NCI-H2107 (cell line): ENCODE results near the gene LENG9.

Experiments
- DNase-seq: peaks from one replicate; lab custom pipeline; 2025; lab: John Stamatoyannopoulos, UW

Gene LENG9

DNA sequence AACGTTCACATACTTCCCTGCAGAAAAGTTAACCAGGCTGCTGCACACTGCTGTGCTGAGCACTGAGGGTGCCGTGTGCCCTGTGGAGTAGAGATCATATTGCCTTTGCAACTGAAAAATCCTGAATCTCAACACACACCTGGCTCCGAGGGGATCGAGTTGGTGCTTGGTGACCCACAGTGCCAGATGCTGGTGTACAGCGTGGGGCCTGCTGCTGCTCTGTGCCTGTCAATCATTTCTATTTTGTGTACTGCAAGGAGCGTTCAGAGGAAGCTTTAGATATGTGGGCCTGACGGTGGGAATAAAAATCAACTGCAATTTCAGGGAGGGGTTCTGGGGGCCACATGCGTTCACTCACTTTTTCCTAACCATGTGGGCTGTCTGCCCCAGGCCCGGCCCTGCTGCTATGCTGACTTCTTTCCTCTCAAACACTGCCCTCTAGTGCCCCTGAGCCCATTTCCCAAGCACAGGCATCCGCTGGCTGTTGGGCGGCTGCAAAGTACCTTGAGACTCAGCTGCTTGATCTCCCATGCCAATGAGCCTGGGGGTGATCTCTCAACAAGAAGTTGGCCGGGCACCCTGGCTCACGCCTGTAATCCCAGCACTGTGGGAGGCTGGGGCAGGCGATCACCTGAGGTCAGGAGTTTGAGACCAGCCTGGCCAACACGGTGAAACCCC lies 24.3 kb downstream of the LENG9 start:
- DNase-seq: no peak

DNA sequence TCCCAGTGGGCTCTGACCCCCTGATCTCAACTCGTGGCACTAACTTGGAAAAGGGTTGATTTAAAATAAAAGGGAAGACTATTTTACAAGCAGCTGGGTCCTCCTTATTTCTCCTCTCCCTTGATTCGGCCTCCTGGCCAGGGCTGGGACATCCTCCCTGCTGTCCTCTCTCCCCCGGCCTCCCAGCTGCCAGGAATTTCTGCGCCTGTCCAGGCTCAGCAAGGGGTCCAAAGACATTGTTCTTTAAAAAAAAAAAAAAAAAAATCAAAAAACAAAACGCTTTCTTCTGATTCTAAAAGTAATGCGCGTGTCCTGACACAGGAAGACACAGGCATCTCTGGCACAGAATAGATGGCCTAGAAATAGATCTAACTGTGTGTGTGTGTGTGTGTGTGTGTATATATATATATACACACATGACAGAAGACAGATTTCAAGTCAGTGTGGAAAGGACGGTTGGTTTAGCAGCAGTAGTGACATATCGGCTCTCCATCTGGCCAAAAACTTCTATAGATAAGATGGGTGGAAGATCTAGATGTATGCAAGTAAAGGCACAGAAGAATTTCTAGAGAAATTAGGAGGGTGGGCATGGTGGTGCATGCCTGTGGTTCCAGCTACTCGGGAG lies 26.8 kb downstream of the LENG9 start:
- no peak for DNase-seq

DNA sequence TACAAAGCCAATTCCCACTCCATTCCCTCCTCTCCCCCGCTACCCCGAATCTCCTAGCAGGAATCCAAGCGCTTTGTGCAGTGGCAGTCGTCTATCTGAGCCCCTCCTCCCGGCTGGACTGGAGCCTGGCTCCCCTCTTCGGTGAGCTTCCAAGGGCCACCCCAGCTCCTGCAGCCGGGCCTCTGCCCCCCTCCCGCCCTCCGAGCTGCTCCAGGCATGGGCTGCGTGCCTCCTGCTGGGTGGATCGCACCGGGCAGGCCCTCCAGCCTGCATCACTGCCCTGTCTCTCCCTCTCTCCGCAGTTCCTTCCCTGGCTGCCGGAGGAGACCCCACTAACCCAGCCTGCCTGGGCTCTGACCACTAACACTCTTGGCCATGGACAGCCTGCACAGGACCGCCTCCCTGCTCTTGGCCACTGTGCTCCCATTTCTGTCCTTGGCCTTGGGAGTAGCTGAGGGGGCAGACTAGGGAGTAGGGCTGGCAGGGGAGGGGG lies 27.5 kb downstream of the LENG9 start:
- no peak for DNase-seq

DNA sequence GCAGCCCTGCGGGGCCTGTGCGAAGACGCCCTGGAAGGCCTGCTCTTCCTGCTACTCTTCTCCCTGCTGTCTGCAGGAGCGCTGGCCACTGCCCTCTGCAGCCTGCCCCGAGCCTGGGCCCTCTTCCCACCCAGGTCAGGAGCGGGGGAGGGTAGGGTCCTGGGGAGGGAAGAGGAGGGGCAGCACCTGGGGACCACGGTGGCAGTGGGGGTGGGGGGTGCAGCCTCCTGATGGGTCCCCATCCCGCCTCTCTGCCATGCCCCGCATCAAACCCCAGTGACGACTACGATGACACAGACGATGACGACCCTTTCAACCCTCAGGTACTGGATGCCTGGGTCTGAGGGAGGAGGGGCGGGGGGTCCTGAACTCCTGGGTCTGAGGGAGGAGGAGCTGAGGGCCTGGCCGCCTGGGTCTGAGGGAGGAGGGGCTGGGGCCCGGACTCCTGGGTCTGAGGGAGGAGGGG lies 28.0 kb downstream of the LENG9 start:
- no peak for DNase-seq

DNA sequence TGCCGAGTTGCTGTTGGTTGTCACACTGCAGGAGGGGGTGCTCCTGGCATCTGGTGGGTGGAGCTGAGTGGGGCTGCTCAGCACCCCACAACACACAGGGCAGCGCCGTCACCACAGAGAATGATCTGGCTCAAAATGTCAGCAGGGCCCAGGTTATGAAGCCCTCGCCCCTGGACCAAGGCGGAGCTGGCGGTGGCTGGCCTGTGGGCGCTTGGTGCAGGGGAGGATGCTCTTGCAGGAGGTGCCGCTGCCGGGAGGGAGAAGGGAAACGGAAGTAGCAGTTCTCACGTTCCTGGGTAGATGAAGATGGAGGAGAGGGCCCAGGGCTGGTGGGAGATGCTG lies 28.7 kb downstream of the LENG9 start:
- DNase-seq: no peak

DNA sequence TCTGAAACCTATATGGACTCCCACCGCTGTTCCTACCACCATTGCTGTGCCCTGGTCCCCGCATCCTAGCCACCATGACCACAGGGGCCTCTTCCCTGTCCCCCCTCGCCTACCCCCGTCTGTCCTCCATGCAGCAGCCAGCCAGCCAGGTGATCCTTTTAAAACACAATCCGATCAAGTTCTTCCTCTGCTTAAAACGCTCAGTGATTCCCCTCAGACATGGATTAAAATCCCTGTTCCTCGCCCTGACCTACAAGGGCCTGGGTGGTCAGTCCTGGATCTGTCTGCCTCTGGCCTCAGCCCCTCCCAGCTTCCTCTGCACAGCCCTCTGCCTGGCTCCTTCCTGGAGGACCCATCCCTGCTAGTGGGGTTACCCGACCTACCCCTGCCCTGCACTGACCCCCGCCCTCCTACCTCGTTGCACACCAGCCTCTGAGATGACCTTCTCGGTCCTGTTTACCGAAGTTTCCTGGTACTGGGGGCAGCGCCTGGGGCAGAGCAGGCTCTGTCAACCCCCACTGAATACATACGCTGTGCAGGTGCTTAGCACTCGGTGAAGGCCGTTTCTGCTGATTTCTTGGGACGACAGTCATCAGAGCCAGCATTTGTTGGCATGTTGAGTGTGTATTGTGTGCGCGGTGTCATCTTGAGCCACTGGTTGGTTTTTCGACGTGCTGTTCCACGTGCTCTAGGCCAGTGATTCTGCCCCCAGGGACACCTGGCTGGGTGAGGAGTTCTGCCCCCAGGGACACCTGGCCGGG lies 29.3 kb downstream of the LENG9 start:
- no peak for DNase-seq

DNA sequence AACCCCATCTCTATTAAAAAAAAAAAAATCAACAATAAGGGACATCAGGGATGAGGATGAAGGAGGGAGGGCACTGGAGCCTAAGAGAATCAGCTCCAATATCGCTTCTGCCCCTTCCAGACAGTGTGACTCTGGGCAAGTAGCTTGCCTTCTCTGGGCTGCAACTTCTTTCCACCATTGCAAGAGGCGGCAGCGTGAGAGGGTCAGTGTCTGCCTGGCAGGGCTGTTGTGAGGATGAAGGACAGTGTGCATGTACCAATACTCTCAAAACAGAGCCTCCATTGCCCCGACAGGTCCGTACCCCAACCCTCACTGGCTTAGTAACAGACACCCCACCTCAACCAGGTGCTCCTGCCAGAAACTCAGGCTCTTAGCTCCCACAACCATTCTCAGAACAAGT lies 29.9 kb downstream of the LENG9 start:
- no peak for DNase-seq

DNA sequence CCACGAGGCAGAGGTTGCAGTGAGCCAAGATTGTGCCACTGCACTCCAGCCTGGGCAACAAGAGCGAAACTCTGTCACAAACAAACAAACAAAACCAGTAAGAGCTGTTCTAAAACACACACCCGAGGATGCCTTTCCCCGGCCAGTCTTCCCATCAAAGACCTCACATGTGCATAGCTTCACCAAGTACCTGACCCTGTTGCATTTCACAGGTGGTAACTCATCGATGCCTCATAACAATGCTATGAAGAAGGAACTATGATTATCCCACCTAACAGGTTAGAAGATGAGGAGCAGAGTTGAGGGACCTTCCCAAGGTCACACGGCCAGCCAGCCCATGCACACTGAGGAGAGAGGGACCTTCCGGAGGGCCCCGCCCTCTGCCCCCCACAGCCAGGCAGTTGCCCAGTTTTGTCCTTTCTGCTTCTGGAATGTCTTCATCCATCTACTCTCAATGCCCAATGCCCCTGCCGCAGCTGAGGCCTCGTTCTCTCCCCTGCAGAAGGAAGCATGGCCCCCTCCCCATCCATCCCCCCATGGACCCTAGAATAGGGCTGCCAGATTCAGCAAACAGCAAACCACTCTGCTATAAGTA lies 31.3 kb downstream of the LENG9 start:
- no peak for DNase-seq

DNA sequence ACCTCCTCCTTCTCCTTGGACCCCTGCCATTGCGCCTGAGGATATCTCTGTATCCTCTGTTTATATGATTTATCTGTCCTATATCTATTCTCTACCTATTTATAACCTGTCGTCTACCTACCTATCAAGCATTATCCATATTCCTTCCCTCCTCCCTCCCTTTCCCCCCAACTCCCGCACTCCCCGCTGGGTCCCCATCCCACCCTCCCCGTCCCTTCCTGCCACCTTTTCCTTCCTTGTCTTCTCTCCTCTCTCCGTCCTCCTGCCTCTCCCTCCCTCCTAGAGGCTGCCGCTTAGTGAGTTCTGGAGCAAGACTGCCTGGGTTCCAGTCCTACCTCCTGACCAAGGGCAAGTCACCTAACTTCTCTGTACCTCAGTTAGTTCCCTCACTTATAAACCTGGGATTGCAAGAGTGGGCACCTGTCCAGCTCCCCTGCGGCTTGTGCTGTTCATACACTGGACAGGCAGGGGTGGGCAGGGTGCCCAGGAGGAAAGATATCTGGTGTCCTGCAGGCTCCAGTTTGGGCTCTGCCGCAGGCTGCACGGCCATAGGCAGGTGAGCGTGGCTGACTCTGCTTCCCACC lies 32.2 kb downstream of the LENG9 start:
- DNase-seq: no peak

DNA sequence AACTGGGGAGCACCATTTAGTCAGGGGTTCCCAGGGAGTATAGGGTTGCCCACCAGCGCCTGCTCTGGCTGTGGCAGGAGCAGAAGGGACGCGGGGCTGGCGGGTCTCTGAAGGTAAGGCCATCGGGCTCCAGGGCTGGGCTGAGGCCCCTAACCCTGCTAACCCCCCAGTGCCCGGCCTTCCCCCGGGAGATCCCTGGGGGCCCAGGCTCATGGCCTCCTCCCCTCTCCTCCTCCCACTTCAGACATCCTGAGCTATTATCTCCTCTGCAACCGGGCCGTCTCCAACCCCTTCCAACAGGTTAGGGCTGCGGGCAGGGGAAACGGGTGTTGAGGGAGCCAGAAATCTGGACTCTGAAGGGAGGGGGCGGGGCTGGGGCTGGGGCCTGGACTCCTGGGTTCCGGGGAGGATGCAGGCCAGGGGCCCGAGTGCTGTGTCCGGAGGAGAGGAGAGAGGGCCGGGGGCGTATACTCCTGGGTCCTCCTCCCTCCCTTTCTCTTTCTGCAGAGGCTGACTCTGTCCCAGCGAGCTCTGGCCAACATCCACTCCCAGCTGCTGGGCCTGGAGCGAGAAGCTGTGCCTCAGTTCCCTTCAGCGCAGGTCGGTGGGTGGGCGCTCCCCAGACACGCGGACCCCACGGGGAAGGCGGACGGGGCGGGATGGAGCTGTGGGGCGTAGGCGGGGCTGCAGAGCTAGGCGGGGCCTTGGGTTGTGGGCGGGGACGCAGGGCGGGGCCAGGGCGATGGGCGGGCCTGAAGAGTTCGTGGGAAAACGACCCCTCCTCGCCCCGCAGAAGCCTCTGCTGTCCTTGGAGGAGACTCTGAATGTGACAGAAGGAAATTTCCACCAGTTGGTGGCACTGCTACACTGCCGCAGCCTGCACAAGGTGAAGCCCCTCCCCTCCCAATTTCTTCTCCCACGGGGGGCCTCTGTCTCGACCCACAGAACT lies 33.0 kb downstream of the LENG9 start:
- DNase-seq: no peak

DNA sequence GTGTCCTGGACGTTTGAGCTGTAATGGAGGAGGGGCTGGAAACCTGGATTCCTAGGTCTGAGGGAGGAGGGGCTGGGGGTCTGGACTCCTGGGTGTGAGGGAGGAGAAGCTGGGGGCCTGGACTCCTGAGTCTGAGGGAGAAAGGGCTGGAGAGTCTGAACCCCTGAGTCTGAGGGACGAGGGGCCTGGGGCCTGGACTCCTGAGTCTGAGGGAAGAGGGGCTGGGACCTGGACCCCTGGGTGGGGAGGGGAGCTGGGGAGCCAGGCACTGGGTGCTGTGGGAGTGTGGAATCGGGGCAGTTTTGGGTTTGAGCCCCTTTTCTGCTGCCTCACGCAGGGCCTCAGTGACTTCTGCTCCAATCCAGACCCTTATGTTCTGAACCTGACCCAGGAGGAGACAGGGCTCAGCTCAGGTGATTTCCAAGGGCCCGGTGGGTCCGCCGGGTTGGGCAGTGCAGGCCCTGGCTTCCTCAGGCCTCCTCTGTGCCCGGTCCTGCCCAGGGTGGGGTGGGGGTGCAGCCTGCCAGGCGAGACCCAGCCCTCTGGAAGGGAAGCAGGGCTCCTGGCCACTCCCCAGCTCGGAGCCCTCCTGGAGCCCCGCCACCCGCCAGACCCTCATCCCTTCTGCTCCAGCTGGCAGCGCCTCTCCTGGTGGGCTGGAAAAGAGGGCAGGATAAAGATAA lies 33.9 kb downstream of the LENG9 start:
- no peak for DNase-seq

DNA sequence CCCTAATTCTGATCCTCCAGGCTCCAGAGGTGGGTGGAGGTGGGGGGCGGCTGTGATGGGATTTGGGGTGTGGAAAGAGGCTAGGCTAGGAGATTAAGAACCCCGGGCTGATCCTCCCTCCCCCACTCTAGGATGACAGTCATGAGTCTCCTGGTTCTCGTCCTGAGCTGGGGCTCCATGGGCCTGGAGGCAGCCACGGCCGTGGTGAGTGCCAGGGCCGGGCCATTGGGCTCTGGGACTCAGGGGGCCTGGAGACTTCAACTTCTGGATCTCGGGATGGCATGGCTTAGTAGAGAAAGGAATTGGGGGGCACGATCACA lies 34.4 kb downstream of the LENG9 start:
- DNase-seq: no peak

DNA sequence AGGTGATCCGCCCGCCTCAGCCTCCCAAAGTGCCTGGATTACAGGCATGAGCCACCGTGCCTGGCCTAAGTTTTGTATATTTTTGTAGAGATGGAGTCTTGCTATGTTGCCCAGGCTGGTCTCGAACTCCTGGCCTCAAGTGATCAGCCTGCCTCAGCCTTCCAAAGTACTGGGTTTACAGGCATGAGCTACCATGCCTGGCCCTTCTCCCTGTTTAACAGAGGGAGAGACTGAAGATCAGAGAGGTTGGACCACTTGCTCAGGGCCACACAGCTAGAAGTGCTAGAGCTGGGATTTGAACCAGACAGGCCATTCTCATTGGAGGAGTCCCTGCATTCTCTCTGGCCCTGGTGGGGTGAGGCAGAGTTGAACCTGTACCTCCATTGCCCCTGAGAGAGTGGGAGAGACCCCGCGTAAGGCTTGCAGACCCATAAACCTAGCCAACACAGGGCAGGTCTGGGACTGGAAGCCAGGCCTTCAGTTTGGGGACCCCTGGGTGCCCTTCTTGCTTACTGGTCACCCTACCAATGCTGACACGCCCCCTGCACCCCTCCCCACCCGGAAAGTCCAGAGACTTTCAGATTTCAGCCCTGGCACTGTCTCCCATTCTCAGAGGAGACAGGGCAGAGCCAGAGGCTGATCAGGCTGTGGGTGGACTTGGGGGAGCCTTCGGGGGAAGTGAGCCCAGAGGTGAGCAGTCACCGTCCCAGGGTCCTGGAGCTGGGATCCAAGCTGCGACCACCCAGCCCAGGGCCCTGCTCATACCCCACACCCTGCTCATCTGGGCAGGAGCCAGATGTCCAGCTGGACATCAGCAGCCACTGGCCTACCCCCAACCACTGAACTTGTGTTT lies 35.0 kb downstream of the LENG9 start:
- DNase-seq: no peak

DNA sequence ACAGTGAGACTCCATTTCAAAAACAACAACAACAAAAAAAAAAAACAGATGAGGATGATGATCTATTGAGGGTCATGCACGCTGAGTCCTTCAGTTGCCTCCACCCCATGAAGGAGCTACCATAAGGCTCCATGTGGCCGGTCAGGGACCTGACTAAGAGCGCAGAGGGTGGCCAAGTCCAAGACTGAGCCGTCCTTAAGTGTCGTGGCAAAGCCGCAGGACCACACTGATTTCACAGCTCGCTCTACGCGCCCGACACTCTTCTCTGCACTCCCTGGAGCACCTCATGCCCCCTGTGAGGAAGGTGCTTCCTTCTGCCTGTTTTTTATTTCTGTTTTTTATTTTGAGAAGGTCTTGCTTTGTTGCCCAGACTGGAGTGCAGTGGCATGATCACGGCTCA lies 36.0 kb downstream of the LENG9 start:
- DNase-seq: no peak

DNA sequence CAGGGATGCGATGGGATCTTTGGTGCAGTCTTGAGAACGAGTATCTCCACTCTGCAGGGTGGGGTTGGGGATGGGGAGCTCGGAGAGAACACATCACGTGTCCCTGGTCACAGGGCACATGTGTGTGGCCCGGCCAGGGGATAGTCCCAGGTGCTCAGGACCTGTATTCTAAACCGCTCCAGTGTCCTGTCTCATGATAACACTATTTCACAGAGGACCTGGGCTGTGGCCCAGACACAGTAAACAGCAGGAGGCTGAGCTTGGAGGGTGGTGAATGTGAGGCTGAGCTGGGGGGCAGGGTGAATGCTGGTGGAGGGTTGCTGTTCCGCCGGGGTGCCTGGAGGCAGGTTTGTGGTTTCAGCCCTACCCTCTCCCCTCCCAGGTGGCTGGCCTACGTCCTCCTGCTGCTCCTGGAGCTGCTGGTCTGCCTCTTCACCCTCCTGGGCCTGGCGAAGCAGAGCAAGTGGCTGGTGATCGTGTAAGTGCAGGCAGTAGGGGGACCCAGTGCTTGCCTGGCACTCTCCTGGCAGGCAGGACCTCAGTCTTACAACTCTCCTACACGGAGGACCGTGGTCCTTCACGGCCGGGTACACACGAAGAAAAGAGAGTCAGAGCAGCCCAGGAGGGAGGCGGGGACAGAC lies 37.2 kb downstream of the LENG9 start:
- no peak for DNase-seq

DNA sequence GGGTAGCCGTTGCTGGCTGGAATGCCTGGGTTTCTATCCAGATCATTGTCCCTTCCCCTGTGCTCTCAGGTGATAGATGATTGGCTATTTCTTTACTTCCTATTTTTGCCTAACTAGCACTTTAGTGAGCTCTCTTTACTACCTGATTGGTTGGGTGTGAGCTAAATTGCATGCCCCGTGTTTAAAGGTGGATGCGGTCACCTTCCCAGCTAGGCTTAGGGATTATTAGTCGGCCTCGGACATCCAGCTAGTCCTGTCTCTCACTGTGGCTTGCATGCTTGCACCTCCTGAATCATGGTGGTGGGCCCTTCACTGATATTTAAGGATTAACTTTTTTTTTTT lies 38.2 kb downstream of the LENG9 start:
- no peak for DNase-seq

DNA sequence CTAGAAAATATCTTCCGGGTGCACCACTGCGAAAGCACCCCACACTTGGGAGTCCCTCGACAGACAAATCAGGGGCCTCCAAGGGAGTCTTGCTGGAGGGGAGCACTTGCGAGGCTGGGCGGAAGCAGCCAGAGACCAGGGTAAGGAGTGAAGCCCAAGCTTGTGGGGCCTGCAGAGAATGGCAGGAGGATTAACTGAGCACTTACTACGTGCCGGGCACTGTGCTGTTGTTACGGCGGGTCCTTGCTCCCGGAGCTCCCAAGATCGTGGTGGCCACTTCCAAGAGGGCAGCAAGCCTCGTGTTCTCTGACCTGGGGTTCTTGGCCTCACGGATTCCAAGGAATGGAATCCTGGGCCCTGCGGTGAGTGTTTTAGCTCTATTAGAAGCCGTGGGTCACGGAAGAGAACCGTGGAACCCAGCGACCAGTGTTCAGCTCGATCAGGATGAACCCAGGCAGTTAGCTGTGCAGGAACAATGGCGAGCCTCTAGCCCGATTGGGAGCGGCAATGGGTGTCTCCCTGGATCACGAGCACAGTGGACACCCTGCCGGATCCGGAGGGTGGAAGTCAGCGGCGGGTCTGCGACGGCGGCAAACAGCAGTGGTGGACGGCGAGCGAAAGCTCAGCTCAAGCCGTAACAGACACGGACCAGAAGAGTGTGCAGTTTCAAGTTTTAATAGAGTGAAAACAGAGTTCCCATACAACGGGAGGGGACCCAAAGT lies 38.8 kb downstream of the LENG9 start:
- no peak for DNase-seq

DNA sequence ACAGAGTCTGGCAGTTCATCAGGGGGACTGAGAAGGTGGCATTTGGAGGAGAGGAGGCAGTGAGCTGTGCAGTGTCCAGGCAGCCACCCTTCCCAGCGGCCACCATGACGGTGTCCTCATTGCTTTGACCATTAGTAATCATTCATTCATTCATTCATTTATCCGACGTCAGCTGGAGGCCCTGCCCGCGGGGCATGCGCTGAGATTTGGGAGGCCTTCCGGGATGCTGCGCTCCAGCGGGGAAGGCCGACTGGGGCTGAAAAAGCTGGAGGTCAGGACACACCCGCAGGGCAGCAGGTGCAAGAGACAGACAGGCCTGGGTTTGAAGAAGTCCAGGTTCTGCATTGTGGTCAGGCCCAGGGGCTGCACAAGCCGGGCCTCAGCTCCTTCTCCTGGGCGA lies 39.4 kb downstream of the LENG9 start:
- no peak for DNase-seq

DNA sequence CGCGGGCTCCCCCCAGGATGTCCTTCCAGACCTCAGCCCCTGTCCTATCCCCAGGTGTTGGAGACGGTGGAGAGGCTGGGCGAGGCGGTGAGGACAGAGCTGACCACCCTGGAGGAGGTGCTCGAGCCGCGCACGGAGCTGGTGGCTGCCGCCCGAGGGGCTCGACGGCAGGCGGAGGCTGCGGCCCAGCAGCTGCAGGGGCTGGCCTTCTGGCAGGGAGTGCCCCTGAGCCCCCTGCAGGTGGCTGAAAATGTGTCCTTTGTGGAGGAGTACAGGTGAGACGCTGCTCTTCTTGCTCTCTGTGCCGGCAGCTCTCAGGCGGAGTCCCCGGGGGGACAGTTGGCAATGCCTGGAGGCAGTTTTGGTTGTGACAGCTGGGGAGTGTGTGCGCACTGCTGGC lies 41.4 kb downstream of the LENG9 start:
- no peak for DNase-seq
